HCT116 (cell line): ENCODE results near the gene OR7G2. TPM values are rescaled to one million over a fixed set of nuclear protein-coding genes. Genes with fewer than 3 reads are reported as not detected.

ENCODE experiments used
- ATAC-seq: fragments of 200-7000 bp; cut with Tn5 transposase; 2 replicates; pipeline ENCODE4 v1.9.1; 2020; ENCODE audit warnings: mild to moderate bottlenecking, moderate library complexity
- BruUV-seq: library from RNA; stranded (reverse); fragments of 400-500 nt; replicated peaks from 2 replicates; lab custom pipeline; 2021; lab: Mats Ljungman, UMichigan
- CTCF ChIA-PET: fragments of 300-600 bp; sonication (Branson Sonifier 250); formaldehyde crosslinking; loops from one replicate; lab custom pipeline; 2021; ENCODE audit warnings: antibody characterized with exemption; lab: Charles Lee
- POLR2A ChIA-PET: fragments of 300-600, 350-600 bp; sonication (Branson Sonifier 250); formaldehyde crosslinking; loops from one replicate; lab custom pipeline; 2021; ENCODE audit warnings: antibody characterized with exemption; lab: Charles Lee
- RAD21 ChIA-PET, 2 experiments: fragments of 300-600 bp; sonication (Branson Sonifier 250); formaldehyde crosslinking; loops; one replicate each; lab custom pipeline; 2023; ENCODE audit warnings: low total read pairs in 2 of 2; ENCODE audit not compliant: uncharacterized antibody in 2 of 2, unreplicated experiment in 2 of 2, low non-redundant PET in 1 of 2; lab: Charles Lee
- DNase-seq: peaks from one replicate; pipeline ENCODE4 v3.0.0-alpha.2; 2010; ENCODE audit warnings: low read depth, low spot score
- H2AFZ ChIP-seq: fragments of 200-600 bp; shearing (Covaris generic), sonication (generic); 2 replicates; pipeline ENCODE4 v1.6.1; 2017; ENCODE audit warnings: low read depth, mixed run types, mixed read lengths, antibody characterized with exemption, low read length; ENCODE audit not compliant: poor library complexity, severe bottlenecking
- H3K27ac ChIP-seq: 2 replicates; pipeline ENCODE4 v1.5.1; 2012; ENCODE audit warnings: low read depth, low read length
- H3K27me3 ChIP-seq: fragments of 200-600 bp; sonication (generic); 2 replicates; pipeline ENCODE4 v1.6.1; 2016; ENCODE audit warnings: mixed run types, low read length, mixed read lengths; ENCODE audit not compliant: insufficient read depth
- H3K36me3 ChIP-seq, 2 experiments: fragments of 200-500 bp in 1 of 2; fragments of 200-600 bp in 1 of 2; sonication (Bioruptor generic) in 1 of 2; sonication (generic) in 1 of 2; 2 replicates each; pipeline versions ENCODE4 v1.5.1 to v1.6.1; 2014 to 2016; ENCODE audit warnings: low read length in 2 of 2, inconsistent platforms in 1 of 2, mixed read lengths in 1 of 2, mixed run types in 1 of 2; ENCODE audit not compliant: insufficient read depth in 2 of 2, control insufficient read depth in 1 of 2
- H3K4me1 ChIP-seq, 2 experiments: fragments of 200-600 bp in 1 of 2; sonication (generic) in 1 of 2; 2 replicates each; pipeline versions ENCODE4 v1.5.1 to v1.6.1; 2012 to 2017; ENCODE audit warnings: low read length in 2 of 2, inconsistent platforms in 1 of 2, mild to moderate bottlenecking in 1 of 2, mixed read lengths in 1 of 2, mixed run types in 1 of 2, moderate library complexity in 1 of 2; ENCODE audit not compliant: insufficient read depth in 2 of 2, control insufficient read depth in 1 of 2
- H3K4me2 ChIP-seq: fragments of 200-600 bp; sonication (generic); 2 replicates; pipeline ENCODE4 v1.6.1; 2017; ENCODE audit warnings: mixed run types, low read length, mixed read lengths
- H3K4me3 ChIP-seq, 2 experiments: fragments of 200-600 bp in 1 of 2; sonication (generic) in 1 of 2; replicated peaks in 1 of 2; 2 replicates each; pipeline ENCODE4 v1.5.1; 2011 to 2016; ENCODE audit warnings: low read length in 2 of 2, control low read depth in 1 of 2, low read depth in 1 of 2, mild to moderate bottlenecking in 1 of 2, mixed read lengths in 1 of 2, mixed run types in 1 of 2
- H3K79me2 ChIP-seq: fragments of 200-600 bp; sonication (generic); 2 replicates; pipeline ENCODE4 v1.6.1; 2017; ENCODE audit warnings: mild to moderate bottlenecking, mixed run types, low read length, moderate library complexity, mixed read lengths; ENCODE audit not compliant: insufficient read depth
- H3K9ac ChIP-seq: fragments of 200-600 bp; sonication (generic); 2 replicates; pipeline ENCODE4 v1.6.1; 2016; ENCODE audit warnings: low read length, mixed read lengths
- H3K9me2 ChIP-seq: fragments of 200-600 bp; sonication (generic), shearing (Covaris generic); 2 replicates; pipeline ENCODE4 v1.6.1; 2017; ENCODE audit warnings: mixed run types, mild to moderate bottlenecking, moderate library complexity; ENCODE audit not compliant: insufficient read depth
- H3K9me3 ChIP-seq, 2 experiments: fragments of 200-500 bp in 1 of 2; fragments of 200-600 bp in 1 of 2; sonication (Bioruptor generic) in 1 of 2; sonication (generic) in 1 of 2; 2 replicates each; pipeline ENCODE4 v1.6.1; 2014 to 2017; ENCODE audit warnings: low read length in 2 of 2, mixed read lengths in 2 of 2, inconsistent platforms in 1 of 2, low read depth in 1 of 2, mild to moderate bottlenecking in 1 of 2, mixed run types in 1 of 2, moderate library complexity in 1 of 2; ENCODE audit not compliant: control insufficient read depth in 1 of 2, insufficient read depth in 1 of 2
- H4K20me1 ChIP-seq: fragments of 200-600 bp; sonication (generic), shearing (Covaris generic); 2 replicates; pipeline ENCODE4 v1.6.1; 2017; ENCODE audit warnings: mixed run types, mild to moderate bottlenecking, moderate library complexity; ENCODE audit not compliant: insufficient read depth
- CBX3 ChIP-seq: IDR thresholded peaks from 2 replicates; pipeline ENCODE4 v1.6.1; 2012; ENCODE audit warnings: low read depth
- ELF1 ChIP-seq: IDR thresholded peaks from 2 replicates; pipeline ENCODE4 v1.6.1; 2012; ENCODE audit warnings: low read depth, borderline replicate concordance
- EZH2 ChIP-seq: fragments of 200-600 bp; sonication (generic); IDR thresholded peaks from 2 replicates; pipeline ENCODE4 v1.6.1; 2017; ENCODE audit warnings: antibody characterized with exemption, mixed run types
- EZH2phosphoT487 ChIP-seq: fragments of 200-600 bp; IDR thresholded peaks from 2 replicates; pipeline ENCODE4 v1.6.1; 2018; ENCODE audit warnings: antibody characterized with exemption, borderline replicate concordance
- JUND ChIP-seq: IDR thresholded peaks from 2 replicates; pipeline ENCODE4 v1.6.1; 2012
- POLR2A ChIP-seq: IDR thresholded peaks from 2 replicates; pipeline ENCODE4 v1.7.0; 2011; ENCODE audit warnings: borderline replicate concordance; ENCODE audit not compliant: insufficient read depth, insufficient read length; ENCODE audit errors: extremely low read depth
- POLR2AphosphoS5 ChIP-seq: IDR thresholded peaks from 2 replicates; pipeline ENCODE4 v1.6.1; 2011; ENCODE audit warnings: mild to moderate bottlenecking, low read depth, low read length, moderate library complexity
- RAD21 ChIP-seq: IDR thresholded peaks from 2 replicates; pipeline ENCODE4 v1.6.1; 2012; ENCODE audit warnings: low read depth, mild to moderate bottlenecking
- SP1 ChIP-seq: IDR thresholded peaks from 2 replicates; pipeline ENCODE4 v1.6.1; 2012; ENCODE audit warnings: low read depth
- TCF7L2 ChIP-seq: IDR thresholded peaks from 2 replicates; pipeline ENCODE4 v1.7.0; 2011; ENCODE audit warnings: borderline replicate concordance, inconsistent platforms; ENCODE audit not compliant: insufficient read depth, insufficient read length; ENCODE audit errors: extremely low read depth
- YY1 ChIP-seq: IDR thresholded peaks from 2 replicates; pipeline ENCODE4 v1.6.1; 2011; ENCODE audit warnings: low read length, low read depth, moderate library complexity, mild to moderate bottlenecking; ENCODE audit not compliant: insufficient replicate concordance; ENCODE audit errors: extremely low read depth
- intact Hi-C: fragments of 100-400 bp; cut with micrococcal nuclease; formaldehyde crosslinking; loops from 2 replicates; pipeline ENCODE4 v1.10.0; 2022
- total RNA-seq: library from RNA; stranded (reverse); gene quantifications from one replicate; pipeline ENCODE4 v1.2.1, GENCODE V29; 2021; ENCODE audit not compliant: unreplicated experiment
- TF ChIP-seq, protein P1 (sequence below): IDR thresholded peaks from 2 replicates; pipeline ENCODE4 v1.6.1; 2012; ENCODE audit warnings: low read depth
- TF ChIP-seq, protein P2 (sequence below): IDR thresholded peaks from 2 replicates; pipeline ENCODE4 v1.6.1; 2012
- TF ChIP-seq, protein P3 (sequence below), 3 experiments: fragments of 200-600 bp in 1 of 3; sonication (generic) in 1 of 3; IDR thresholded peaks in 2 of 3; conservative IDR thresholded peaks in 1 of 3; 2 replicates each; pipeline ENCODE4 v1.5.1; 2012 to 2017; ENCODE audit warnings: low read depth in 2 of 3, low read length in 2 of 3, antibody characterized with exemption in 1 of 3, borderline replicate concordance in 1 of 3, control low read depth in 1 of 3, mild to moderate bottlenecking in 1 of 3, mixed read lengths in 1 of 3, mixed run types in 1 of 3, moderate library complexity in 1 of 3; ENCODE audit not compliant: insufficient read depth in 1 of 3

The OR7G2 gene
- total RNA-seq, 1 experiment from 2014 or later = not detected

DNA sequence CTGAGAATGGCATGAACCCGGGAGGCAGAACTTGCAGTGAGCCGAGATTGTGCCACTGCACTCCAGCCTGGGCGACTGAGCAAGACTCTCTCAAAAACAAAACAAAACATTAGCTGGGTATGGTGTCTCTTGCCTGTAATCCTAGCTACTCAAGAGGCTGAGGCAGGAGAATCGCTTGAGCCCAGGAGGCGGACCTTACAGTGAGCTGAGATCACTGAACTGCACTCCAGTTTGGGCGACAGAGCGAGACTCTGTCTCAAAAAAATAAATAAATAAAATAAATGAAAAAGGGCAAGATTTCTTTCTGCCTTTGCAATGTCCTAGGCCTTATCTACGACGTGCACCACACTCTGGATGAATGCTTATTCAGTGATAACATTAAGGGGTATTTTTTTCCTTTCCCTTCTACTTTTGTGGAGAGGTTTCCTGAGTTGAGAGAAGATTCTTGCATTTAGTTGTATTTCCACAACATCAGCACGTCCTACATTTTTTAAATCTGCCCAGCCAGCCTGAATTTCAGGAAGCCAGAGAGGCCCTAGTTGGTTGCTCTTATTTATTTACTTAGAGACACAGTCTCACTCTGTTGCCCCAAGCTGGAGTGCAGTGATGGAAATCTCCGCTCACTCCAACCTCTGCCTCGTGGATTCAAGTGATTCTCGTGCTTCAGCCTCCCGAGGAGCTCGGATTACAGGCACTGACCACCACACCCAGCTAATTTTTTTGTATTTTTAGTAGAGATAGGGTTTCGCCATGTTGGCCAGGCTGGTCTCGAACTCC lies 46.5 kb downstream of the OR7G2 start:
- Histone ChIP-seq H3K9me2 (no peaks in the 10 kb centered on the region), H2AFZ (no peak overlapping the region), H3K27me3 (no peaks in the 10 kb centered on the region), H3K9me3 (no peaks in the 10 kb centered on the region), H3K27ac (no peak overlapping the region), H3K4me2 (no peak overlapping the region), H3K4me1 (peaks cover 16 to 17% of the 10 kb centered on the region in 2 experiments), H3K9ac (no peak overlapping the region), H3K36me3 (no peaks in the 10 kb centered on the region), H3K4me3 (no peak overlapping the region), H3K79me2 (no peaks in the 10 kb centered on the region), H4K20me1 (no peaks in the 10 kb centered on the region)
- ATAC-seq (no peak), DNase-seq (no peak)
- BruUV-seq = no TSS peak
- RAD21 ChIA-PET = no interaction called here
- no peak for TF ChIP-seq TCF7L2
- TF ChIP-seq SP1 = no peak
- TF ChIP-seq EZH2 = no peak
- no peak for TF ChIP-seq ELF1
- TF ChIP-seq, protein P1, sequence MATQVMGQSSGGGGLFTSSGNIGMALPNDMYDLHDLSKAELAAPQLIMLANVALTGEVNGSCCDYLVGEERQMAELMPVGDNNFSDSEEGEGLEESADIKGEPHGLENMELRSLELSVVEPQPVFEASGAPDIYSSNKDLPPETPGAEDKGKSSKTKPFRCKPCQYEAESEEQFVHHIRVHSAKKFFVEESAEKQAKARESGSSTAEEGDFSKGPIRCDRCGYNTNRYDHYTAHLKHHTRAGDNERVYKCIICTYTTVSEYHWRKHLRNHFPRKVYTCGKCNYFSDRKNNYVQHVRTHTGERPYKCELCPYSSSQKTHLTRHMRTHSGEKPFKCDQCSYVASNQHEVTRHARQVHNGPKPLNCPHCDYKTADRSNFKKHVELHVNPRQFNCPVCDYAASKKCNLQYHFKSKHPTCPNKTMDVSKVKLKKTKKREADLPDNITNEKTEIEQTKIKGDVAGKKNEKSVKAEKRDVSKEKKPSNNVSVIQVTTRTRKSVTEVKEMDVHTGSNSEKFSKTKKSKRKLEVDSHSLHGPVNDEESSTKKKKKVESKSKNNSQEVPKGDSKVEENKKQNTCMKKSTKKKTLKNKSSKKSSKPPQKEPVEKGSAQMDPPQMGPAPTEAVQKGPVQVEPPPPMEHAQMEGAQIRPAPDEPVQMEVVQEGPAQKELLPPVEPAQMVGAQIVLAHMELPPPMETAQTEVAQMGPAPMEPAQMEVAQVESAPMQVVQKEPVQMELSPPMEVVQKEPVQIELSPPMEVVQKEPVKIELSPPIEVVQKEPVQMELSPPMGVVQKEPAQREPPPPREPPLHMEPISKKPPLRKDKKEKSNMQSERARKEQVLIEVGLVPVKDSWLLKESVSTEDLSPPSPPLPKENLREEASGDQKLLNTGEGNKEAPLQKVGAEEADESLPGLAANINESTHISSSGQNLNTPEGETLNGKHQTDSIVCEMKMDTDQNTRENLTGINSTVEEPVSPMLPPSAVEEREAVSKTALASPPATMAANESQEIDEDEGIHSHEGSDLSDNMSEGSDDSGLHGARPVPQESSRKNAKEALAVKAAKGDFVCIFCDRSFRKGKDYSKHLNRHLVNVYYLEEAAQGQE = no peak
- TF ChIP-seq, protein P2, sequence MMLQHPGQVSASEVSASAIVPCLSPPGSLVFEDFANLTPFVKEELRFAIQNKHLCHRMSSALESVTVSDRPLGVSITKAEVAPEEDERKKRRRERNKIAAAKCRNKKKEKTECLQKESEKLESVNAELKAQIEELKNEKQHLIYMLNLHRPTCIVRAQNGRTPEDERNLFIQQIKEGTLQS = no peak
- TF ChIP-seq JUND = no peak
- TF ChIP-seq, protein P3, sequence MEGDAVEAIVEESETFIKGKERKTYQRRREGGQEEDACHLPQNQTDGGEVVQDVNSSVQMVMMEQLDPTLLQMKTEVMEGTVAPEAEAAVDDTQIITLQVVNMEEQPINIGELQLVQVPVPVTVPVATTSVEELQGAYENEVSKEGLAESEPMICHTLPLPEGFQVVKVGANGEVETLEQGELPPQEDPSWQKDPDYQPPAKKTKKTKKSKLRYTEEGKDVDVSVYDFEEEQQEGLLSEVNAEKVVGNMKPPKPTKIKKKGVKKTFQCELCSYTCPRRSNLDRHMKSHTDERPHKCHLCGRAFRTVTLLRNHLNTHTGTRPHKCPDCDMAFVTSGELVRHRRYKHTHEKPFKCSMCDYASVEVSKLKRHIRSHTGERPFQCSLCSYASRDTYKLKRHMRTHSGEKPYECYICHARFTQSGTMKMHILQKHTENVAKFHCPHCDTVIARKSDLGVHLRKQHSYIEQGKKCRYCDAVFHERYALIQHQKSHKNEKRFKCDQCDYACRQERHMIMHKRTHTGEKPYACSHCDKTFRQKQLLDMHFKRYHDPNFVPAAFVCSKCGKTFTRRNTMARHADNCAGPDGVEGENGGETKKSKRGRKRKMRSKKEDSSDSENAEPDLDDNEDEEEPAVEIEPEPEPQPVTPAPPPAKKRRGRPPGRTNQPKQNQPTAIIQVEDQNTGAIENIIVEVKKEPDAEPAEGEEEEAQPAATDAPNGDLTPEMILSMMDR (IDR thresholded peaks at IDR 0.05 in 2 of 3, conservative IDR thresholded peaks at IDR 0.05 in 1 of 3; ENCODE audit: borderline replicate concordance in 1 of 3, insufficient read depth in 1 of 3, low read depth in 2 of 3, low read length in 2 of 3) = no peak
- no peak for TF ChIP-seq RAD21
- TF ChIP-seq EZH2phosphoT487 = no peak
- TF ChIP-seq POLR2A = no peak
- no peak for TF ChIP-seq YY1
- no peak for TF ChIP-seq CBX3
- TF ChIP-seq POLR2AphosphoS5 = no peak
- CTCF ChIA-PET = no interaction called here
- POLR2A ChIA-PET = no interaction called here
- intact Hi-C loops = no loop called here
